SU-DHL-6 (cell line): ENCODE measurements around the gene KIZ.

Experiments
- CTCF ChIP-seq: fragments of 200-600 bp; sonication (generic); IDR thresholded peaks from one replicate; pipeline ENCODE4 v1.5.1; 2017; ENCODE audit warnings: antibody characterized with exemption, mild to moderate bottlenecking, low read length, moderate library complexity; ENCODE audit not compliant: insufficient read depth, poor library complexity, severe bottlenecking
- EZH2phosphoT487 ChIP-seq: fragments of 200-600 bp; sonication (generic), shearing (Covaris generic); conservative IDR thresholded peaks from 2 replicates; pipeline ENCODE4 v1.6.1; 2018; ENCODE audit warnings: mild to moderate bottlenecking, antibody characterized with exemption, low read length, moderate library complexity, mixed read lengths

GRCh38 chr20:21269772-21270171 is 143.9 kb downstream of the KIZ start:
- TF ChIP-seq CTCF (no peak), EZH2phosphoT487 (no peak)
